Testis (tissue), 3 donors: Measurements from ENCODE around the gene BMAL1. TPM values are rescaled to one million over a fixed set of nuclear protein-coding genes. Genes with fewer than 3 reads are reported as not detected.
"Not testable (repeated sequence)": the region's sequence is repeated elsewhere in the genome, so short reads cannot be mapped to it uniquely, and the experiment has no call there.

Source experiments
- DNase-seq: peaks from one replicate; pipeline ENCODE4 v3.0.0-alpha.2; 2019
- H3K27ac ChIP-seq, 2 donors: fragments of 200-600 bp; sonication (generic); one replicate each; pipeline ENCODE4 v1.5.1; 2019
- H3K27me3 ChIP-seq: fragments of 200-600 bp; sonication (generic); one replicate; pipeline ENCODE4 v1.5.1; 2019
- H3K36me3 ChIP-seq: fragments of 200-600 bp; sonication (generic); one replicate; pipeline ENCODE4 v1.5.1; 2017; ENCODE audit warnings: low read depth; ENCODE audit errors: missing control alignments
- H3K4me1 ChIP-seq: fragments of 200-600 bp; sonication (generic); one replicate; pipeline ENCODE4 v1.5.1; 2019
- H3K4me3 ChIP-seq, 2 donors: fragments of 200-600 bp; sonication (generic); one replicate each; pipeline ENCODE4 v1.5.1; 2017 to 2019
- H3K9me3 ChIP-seq: fragments of 200-600 bp; sonication (generic); one replicate; pipeline ENCODE4 v1.5.1; 2017
- POLR2A ChIP-seq: fragments of 450-650 bp; IDR thresholded peaks from one replicate; pipeline ENCODE4 v1.6.1; 2017; ENCODE audit warnings: antibody characterized with exemption, mild to moderate bottlenecking, moderate library complexity
- WGBS, 2 donors: methylation state at CpG; one replicate each; pipeline ENCODE4 v1.1.5; 2018; 5-methylcytosine and 5-hydroxymethylcytosine counted together
- intact Hi-C: fragments of 100-400 bp; cut with DNase I; formaldehyde crosslinking; loops from one replicate; pipeline ENCODE4 v1.15.1; 2023; ENCODE audit warnings: low total_unique reads
- polyA plus RNA-seq: library from polyadenylated mRNA; stranded (reverse); fragments of 350-450 nt; fragmentation: Illumina TruSeq; extraction: RNeasy Lipid Tissue Mini Kit (QIAGEN cat#74804); gene quantifications from one replicate; pipeline ENCODE4 v1.2.3, GENCODE V29; 2014; ENCODE audit warnings: low read depth, low replicate concordance; ENCODE audit not compliant: insufficient read depth
- total RNA-seq, 2 donors: library from RNA; depleted of rRNA; stranded (reverse); fragments of >200 nt; gene quantifications; one replicate each; pipeline ENCODE4 v1.2.3, GENCODE V29; 2016
- TF ChIP-seq, protein P1 (sequence below), 3 experiments: fragments of 450-650 bp in 2 of 3; fragments of 200-600 bp in 1 of 3; sonication (generic) in 1 of 3; IDR thresholded peaks; one replicate each; pipeline ENCODE4 v1.5.1; 2016 to 2019; ENCODE audit warnings: antibody characterized with exemption in 3 of 3, mild to moderate bottlenecking in 2 of 3, moderate library complexity in 1 of 3

The BMAL1 gene
- total and polyA plus RNA-seq, 3 donors from 2014 or later = 21.5 to 40.3 (median 35.7) TPM

- H3K36me3 ChIP-seq = no peaks in the 10 kb centered on the region
- TF ChIP-seq POLR2A = no peak
- TF ChIP-seq, protein P1, sequence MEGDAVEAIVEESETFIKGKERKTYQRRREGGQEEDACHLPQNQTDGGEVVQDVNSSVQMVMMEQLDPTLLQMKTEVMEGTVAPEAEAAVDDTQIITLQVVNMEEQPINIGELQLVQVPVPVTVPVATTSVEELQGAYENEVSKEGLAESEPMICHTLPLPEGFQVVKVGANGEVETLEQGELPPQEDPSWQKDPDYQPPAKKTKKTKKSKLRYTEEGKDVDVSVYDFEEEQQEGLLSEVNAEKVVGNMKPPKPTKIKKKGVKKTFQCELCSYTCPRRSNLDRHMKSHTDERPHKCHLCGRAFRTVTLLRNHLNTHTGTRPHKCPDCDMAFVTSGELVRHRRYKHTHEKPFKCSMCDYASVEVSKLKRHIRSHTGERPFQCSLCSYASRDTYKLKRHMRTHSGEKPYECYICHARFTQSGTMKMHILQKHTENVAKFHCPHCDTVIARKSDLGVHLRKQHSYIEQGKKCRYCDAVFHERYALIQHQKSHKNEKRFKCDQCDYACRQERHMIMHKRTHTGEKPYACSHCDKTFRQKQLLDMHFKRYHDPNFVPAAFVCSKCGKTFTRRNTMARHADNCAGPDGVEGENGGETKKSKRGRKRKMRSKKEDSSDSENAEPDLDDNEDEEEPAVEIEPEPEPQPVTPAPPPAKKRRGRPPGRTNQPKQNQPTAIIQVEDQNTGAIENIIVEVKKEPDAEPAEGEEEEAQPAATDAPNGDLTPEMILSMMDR (IDR thresholded peaks at IDR 0.05) = no peak
- no peaks in the 10 kb centered on the region for H3K4me1 ChIP-seq
- no peaks in the 10 kb centered on the region for H3K27me3 ChIP-seq
- H3K9me3 ChIP-seq = no peaks in the 10 kb centered on the region
- 67 to 79% methylated on average over 4 of the region's 4 CpGs for whole genome bisulfite sequencing, 2 donors
- intact Hi-C loops = no loop called here
- no peak overlapping the region for H3K27ac ChIP-seq
- DNase-seq = no peak
- H3K4me3 ChIP-seq = no peak overlapping the region
These were observed 25.2 kb upstream of the BMAL1 start for GRCh38 chr11:13252438-13252837.

DNA sequence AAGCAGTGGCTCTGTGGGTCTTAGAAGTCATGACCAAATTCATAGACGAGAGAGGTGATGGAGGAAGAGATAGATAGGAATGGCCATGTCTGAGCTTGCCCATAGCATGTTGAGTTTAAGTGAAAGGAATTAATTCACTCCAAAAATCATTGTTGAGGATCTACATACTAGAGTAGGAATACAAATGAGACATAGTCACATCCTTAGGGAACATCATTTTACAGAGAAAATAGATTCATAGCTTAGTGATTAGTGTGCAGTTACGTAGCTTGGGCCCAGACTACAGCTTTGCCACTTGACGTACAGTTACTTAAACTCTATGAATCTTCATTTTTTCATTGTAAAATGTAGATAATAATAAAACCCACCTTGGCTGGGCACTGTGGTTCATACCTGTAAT is 21.4 kb upstream of the BMAL1 start:
- no peaks in the 10 kb centered on the region for H3K9me3 ChIP-seq
- TF ChIP-seq POLR2A = no peak
- TF ChIP-seq, protein P1 (IDR thresholded peaks at IDR 0.05) = no peak
- no peaks in the 10 kb centered on the region for H3K36me3 ChIP-seq
- no peak for DNase-seq
- H3K4me1 ChIP-seq = peaks cover 10% of the 10 kb centered on the region
- H3K4me3 ChIP-seq = no peak overlapping the region
- no peak overlapping the region for H3K27ac ChIP-seq
- no peaks in the 10 kb centered on the region for H3K27me3 ChIP-seq
- 62 to 93% methylated on average over 3 of the region's 3 CpGs for WGBS, 2 donors
- intact Hi-C loops = no loop called here

DNA sequence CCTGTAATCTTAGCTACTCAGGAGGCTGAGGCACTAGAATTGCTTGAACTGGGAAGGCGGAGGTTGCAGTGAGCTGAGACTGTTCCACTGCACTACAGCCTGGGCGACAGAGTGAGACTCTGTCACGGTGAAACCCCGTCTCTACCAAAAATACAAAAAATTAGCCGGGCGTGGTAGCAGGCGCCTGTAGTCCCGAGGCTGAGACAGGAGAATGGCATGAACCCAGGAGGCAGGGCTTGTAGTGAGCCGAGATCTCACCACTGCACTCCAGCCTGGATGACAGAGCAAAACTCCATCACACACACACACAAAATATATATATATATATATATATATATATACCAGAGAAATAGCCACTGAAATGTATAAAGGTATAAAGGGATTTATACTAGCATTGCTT is 19.5 kb upstream of the BMAL1 start:
- H3K27ac ChIP-seq, H3K27me3 ChIP-seq, intact Hi-C loops, H3K9me3 ChIP-seq, H3K4me3 ChIP-seq, H3K36me3 ChIP-seq, DNase-seq: not testable (repeated sequence)
- peaks cover 13% of the 10 kb centered on the region for H3K4me1 ChIP-seq
- 89 to 100% methylated on average over 1 to 9 of the region's 9 CpGs for WGBS, 2 donors

GRCh38 chr11:13258855-13259254 is 18.7 kb upstream of the BMAL1 start:
- Histone ChIP-seq H3K27me3 (no peaks in the 10 kb centered on the region), H3K27ac (no peak overlapping the region), H3K4me3 (no peak overlapping the region), H3K36me3 (no peaks in the 10 kb centered on the region), H3K4me1 (peaks cover 13% of the 10 kb centered on the region), H3K9me3 (no peaks in the 10 kb centered on the region)
- TF ChIP-seq POLR2A = no peak
- TF ChIP-seq, protein P1 (IDR thresholded peaks at IDR 0.05) = no peak
- intact Hi-C loops = no loop called here
- WGBS, 2 donors = 0 to 92% methylated on average over 1 of the region's 1 CpG
- no peak for DNase-seq

- no peak for DNase-seq
- no peaks in the 10 kb centered on the region for H3K36me3 ChIP-seq
- no peak overlapping the region for H3K27ac ChIP-seq
- H3K9me3 ChIP-seq = no peaks in the 10 kb centered on the region
- TF ChIP-seq POLR2A = no peak
- peaks cover 13% of the 10 kb centered on the region for H3K4me1 ChIP-seq
- no peaks in the 10 kb centered on the region for H3K27me3 ChIP-seq
- H3K4me3 ChIP-seq = no peak overlapping the region
- intact Hi-C loops = no loop called here
- WGBS, 2 donors = 87 to 90% methylated on average over 4 of the region's 4 CpGs
These were observed 18.2 kb upstream of the BMAL1 start for GRCh38 chr11:13259374-13259773.

- TF ChIP-seq, protein P1 (IDR thresholded peaks at IDR 0.05) = no peak
- no peak for TF ChIP-seq POLR2A
- Histone ChIP-seq H3K9me3 (no peaks in the 10 kb centered on the region), H3K27ac (no peak overlapping the region), H3K36me3 (no peaks in the 10 kb centered on the region), H3K27me3 (no peaks in the 10 kb centered on the region), H3K4me1 (peaks cover 13% of the 10 kb centered on the region), H3K4me3 (no peak overlapping the region)
- WGBS, 2 donors = 52 to 66% methylated on average over 7 of the region's 7 CpGs
- no peak for DNase-seq
- intact Hi-C loops = no loop called here
These were observed 17.2 kb upstream of the BMAL1 start for GRCh38 chr11:13260201-13260962.
